Measurements from ENCODE around the gene SSB. TPM values are rescaled to one million over a fixed set of nuclear protein-coding genes. Genes with fewer than 3 reads are reported as not detected.
"Not testable (repeated sequence)": the region's sequence is repeated elsewhere in the genome, so short reads cannot be mapped to it uniquely, and the experiment has no call there.

The SSB gene
- total RNA-seq, 2 experiments from 2014 or later = 122 to 124 TPM

DNA sequence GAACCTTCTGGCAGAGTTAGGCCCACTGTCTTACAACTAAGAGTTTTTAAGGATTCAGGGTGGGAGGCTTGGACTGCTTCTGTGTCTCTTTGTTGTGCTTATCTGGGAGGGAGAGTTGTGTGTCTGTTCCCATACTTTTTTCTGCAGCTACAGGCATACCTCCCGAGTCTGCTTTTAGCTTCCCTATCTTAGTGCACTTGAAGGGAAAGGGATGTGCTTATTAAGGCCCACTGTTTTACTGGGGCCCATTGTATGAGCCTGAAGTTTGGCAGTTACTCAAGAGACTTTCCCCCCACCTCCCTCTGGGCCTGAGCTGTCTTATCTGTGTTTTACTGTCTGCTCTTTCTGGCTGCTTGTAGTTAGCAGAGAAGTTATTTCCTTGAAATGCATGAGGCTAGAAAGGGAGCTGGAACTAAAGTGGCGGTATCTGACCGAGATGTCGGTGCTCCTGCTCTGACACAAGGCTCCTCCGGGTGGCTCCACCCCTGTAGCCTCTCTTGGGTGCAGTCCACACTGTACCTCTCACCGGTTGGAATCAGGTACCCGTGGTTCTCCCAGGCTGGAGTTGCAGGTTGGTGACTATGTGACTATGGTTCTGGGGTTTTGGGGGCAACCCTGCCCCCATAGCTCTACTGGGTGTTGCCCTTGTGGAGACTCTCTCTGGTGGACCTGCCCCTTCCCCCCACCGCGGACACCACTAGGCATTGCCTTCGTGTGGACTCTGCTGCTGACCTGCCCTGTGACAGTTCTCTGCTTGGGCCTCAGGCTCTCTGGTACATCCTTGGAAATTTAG lies 41.5 kb downstream of the SSB start:
- no peak for DNase-seq
- Mint-ChIP-seq H3K27ac (no peak overlapping the region), H3K27me3 (no peaks in the 10 kb centered on the region), H3K9me3 (no peaks in the 10 kb centered on the region), H3K36me3 (peaks cover 19% of the 10 kb centered on the region), H3K4me3 (no peak overlapping the region), H3K4me1 (peaks cover 17% of the 10 kb centered on the region)

DNA sequence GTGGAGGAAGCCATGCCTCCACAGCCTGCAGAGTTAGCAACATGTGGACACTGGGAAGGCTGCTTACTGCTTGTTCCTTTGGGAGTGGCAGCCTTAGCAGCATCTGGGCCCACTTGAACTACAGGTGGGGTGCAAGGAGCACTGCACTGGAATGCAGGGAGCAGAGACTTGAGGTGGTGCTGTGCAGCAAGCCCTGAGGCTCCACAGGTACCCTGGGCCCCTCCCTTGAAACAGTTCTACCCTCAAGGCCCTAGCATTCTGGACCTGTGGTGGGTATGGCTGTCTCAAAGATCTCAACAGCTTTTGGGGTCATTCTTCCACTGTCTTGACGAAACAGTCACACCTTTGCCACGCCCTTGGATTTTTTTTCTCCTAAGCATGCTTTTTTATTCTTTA lies 42.1 kb downstream of the SSB start:
- Mint-ChIP-seq H3K27ac (no peak overlapping the region), H3K27me3 (no peaks in the 10 kb centered on the region), H3K4me1 (peaks cover 15% of the 10 kb centered on the region), H3K4me3 (no peak overlapping the region), H3K36me3 (peaks cover 19% of the 10 kb centered on the region), H3K9me3 (no peaks in the 10 kb centered on the region)
- DNase-seq = no peak

DNA sequence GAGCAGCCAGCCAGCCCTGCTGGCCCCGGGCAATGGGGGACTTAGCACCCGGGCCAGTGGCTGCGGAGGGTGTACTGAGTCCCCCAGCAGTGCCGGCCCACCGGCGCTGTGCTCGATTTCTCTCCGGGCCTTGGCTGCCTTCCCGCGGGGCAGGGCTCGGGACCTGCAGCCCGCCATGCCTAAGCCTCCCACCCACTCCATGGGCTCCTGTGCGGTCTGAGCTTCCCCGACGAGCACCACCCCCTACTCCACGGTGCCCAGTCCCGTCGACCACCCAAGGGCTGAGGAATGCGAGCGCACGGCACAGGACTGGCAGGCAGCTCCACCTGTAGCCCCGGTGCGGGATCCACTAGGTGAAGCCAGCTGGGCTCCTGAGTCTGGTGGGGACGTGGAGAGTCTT lies 43.0 kb downstream of the SSB start:
- not testable (repeated sequence) for DNase-seq, H3K4me3 Mint-ChIP-seq, H3K9me3 Mint-ChIP-seq, H3K27me3 Mint-ChIP-seq, H3K27ac Mint-ChIP-seq
- Mint-ChIP-seq H3K4me1 (peaks cover 18% of the 10 kb centered on the region), H3K36me3 (peaks cover 19% of the 10 kb centered on the region)

DNA sequence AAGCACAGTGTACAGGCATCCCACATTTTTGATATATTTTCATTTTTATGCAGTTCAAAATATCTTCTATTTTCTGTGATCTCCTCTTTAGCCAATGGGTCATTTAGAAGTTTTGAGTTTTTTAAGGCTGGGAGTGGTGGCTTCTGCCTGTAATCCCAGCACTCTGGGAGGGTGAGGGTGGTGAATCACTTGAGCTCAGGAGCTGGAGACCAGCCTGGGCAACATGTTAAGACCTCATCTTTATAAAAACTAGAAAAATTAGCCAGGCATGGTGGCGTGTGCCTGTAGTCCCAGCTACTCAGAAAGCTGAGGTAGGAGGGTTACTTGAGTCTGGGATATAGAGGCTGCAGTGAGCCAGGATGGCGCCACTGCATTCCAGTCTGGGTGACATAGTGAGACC lies 46.3 kb downstream of the SSB start:
- no peaks in the 10 kb centered on the region for H3K27me3 Mint-ChIP-seq
- DNase-seq = no peak
- H3K36me3 Mint-ChIP-seq = peaks cover 30% of the 10 kb centered on the region
- peaks cover 7% of the 10 kb centered on the region for H3K9me3 Mint-ChIP-seq
- no peak overlapping the region for H3K4me3 Mint-ChIP-seq
- H3K27ac Mint-ChIP-seq = no peak overlapping the region
- H3K4me1 Mint-ChIP-seq = peaks cover 24% of the 10 kb centered on the region

DNA sequence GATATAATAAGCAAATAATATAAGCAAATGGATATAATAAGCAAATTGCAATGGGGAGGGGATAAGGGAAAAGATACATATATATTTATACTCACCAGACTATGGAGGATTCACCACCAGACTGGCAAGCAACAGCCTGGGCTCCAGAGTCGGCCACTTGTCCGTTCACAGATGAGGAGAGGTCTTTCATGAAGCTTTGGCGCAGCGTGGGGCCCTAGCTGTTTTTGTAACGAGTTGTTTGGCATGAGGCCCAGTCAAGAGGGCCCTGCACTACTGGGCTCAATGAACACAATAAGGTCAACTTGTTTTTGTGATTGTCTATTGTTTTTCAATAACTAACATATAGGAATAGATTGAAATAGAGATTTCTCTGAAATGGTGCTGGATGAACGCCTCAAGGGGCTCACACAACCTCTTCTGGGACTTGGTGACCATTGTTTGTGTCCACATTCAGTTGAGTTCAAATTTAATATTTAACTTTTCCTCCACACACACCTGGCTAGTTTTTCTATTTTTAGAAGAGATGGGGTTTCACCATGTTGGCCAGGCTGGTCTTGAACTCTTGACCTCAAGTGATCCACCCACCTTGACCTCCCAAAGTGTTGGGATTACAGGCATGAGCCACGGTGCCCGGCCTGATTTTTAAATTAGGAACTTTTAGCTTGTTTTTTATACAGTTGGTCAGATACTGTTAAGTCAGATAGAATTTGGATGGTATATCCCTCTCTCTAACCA lies 50.5 kb downstream of the SSB start:
- peaks cover 31% of the 10 kb centered on the region for H3K4me1 Mint-ChIP-seq
- not testable (repeated sequence) for DNase-seq, H3K27ac Mint-ChIP-seq, H3K4me3 Mint-ChIP-seq, H3K27me3 Mint-ChIP-seq, H3K9me3 Mint-ChIP-seq
- H3K36me3 Mint-ChIP-seq = peaks cover 29% of the 10 kb centered on the region

DNA sequence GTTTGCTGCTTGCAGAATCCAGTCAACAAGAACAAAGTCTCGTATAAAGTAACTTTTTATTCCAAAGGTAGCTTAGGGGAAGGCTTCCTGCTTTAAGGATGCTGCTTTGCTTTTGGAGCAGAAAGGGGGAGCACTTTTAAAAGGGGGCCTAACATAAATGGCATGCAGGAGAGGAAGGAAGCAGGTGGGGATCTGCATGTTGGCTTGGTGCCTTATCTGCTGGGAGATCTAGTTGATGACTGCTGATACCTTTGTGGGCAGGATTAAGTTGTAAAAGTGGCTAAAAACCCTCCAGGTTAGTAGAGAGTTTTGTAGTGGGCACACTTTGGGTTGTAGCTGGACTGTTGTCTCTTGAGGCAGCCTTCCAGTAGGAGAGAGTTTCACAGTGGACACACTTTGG lies 51.0 kb downstream of the SSB start:
- peaks cover 27% of the 10 kb centered on the region for H3K4me1 Mint-ChIP-seq
- no peak overlapping the region for H3K4me3 Mint-ChIP-seq
- no peak overlapping the region for H3K27ac Mint-ChIP-seq
- DNase-seq = no peak
- H3K9me3 Mint-ChIP-seq = peaks cover 7% of the 10 kb centered on the region
- H3K27me3 Mint-ChIP-seq = no peaks in the 10 kb centered on the region
- H3K36me3 Mint-ChIP-seq = peaks cover 28% of the 10 kb centered on the region

DNA sequence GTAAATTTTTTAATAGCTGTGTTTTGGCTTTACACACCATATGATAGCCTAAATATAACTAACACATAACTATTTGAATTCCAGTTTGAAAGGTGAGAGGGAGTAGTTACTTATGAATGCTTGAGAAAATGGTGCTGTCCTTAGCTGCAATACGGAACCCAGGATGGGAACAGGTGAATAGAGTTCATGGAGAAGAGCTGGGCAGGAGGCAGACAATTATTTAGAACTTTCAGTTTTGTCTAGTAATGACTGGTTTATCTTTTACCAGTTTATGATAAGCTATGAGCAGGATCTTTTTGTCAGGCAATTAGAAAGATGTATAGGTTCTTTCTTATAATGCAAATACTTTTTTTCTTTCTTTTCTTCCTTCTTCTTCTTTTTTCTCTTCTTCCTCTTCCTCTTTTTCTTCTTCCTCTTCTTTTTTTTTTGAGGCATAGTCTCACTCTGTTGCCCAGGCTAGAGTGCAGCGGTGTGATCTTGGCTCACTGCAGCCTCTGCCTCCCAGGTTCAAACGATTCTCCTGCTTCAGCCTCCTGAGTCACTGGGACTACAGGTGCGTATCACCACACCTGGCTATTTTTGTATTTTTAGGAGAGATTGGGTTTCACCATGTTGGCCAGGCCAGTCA lies 54.5 kb downstream of the SSB start:
- H3K27ac Mint-ChIP-seq = no peak overlapping the region
- peaks cover 33% of the 10 kb centered on the region for H3K36me3 Mint-ChIP-seq
- no peaks in the 10 kb centered on the region for H3K27me3 Mint-ChIP-seq

DNA sequence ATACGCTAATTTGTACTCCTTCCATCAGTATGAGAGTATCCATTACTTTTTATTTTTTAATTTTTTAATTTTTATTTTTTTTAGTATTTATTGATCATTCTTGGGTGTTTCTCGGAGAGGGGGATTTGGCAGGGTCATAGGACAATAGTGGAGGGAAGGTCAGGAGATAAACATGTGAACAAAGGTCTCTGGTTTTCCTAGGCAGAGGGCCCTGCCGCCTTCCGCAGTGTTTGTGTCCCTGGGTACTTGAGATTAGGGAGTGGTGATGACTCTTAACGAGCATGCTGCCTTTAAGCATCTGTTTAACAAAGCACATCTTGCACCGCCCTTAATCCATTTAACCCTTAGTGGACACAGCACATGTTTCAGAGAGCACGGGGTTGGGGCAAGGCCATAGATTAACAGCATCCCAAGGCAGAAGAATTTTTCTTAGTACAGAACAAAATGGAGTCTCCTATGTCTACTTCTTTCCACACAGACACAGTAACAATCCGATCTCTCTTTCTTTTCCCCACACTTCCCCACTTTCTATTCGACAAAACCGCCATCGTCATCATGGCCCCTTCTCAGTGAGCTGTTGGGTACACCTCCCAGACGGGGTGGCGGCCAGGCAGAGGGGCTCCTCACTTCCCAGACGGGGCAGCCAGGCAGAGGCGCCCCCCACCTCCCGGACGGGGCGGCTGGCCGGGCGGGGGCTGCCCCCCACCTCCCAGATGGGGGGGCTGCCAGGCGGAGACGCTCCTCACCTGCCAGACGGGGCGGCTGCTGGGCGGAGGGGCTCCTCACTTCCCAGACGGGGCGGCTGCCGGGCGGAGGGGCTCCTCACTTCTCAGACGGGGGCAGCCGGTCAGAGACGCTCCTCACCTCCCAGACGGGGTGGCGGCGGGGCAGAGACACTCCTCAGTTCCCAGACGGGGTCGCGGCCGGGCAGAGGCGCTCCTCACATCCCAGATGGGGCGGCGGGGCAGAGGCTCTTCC lies 56.9 kb downstream of the SSB start:
- H3K4me3 Mint-ChIP-seq, H3K9me3 Mint-ChIP-seq, DNase-seq, H3K27me3 Mint-ChIP-seq, H3K4me1 Mint-ChIP-seq, H3K27ac Mint-ChIP-seq: not testable (repeated sequence)
- peaks cover 19% of the 10 kb centered on the region for H3K36me3 Mint-ChIP-seq

More for the DNA sequence above, 54.5 kb downstream of the SSB start:
- no peak overlapping the region for H3K4me3 Mint-ChIP-seq
- peaks cover 12% of the 10 kb centered on the region for H3K4me1 Mint-ChIP-seq
- H3K9me3 Mint-ChIP-seq = peaks cover 7% of the 10 kb centered on the region
- no peak for DNase-seq

DNA sequence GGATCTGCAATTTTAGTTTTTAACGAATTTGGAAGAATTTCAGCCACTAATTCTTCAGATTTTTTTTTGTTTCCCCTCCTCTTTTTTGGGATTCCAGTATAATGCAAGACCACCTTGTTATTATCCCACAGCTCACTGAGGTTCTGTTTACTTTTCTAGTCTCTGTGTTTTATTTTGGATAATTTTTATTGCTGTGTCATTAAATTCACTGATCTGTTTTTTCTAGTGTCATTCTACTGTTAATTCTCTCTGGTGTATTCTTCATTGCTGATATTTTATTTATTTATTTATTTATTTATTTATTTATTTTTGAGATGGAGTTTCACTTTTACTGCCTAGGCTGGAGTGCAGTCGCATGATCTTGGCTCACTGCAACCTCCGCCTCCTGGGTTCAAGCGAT lies 60.8 kb downstream of the SSB start:
- no peak overlapping the region for H3K4me3 Mint-ChIP-seq
- no peaks in the 10 kb centered on the region for H3K27me3 Mint-ChIP-seq
- H3K4me1 Mint-ChIP-seq = peaks cover 8% of the 10 kb centered on the region
- no peak for DNase-seq
- H3K27ac Mint-ChIP-seq = no peak overlapping the region
- H3K9me3 Mint-ChIP-seq = no peaks in the 10 kb centered on the region
- peaks cover 15% of the 10 kb centered on the region for H3K36me3 Mint-ChIP-seq

DNA sequence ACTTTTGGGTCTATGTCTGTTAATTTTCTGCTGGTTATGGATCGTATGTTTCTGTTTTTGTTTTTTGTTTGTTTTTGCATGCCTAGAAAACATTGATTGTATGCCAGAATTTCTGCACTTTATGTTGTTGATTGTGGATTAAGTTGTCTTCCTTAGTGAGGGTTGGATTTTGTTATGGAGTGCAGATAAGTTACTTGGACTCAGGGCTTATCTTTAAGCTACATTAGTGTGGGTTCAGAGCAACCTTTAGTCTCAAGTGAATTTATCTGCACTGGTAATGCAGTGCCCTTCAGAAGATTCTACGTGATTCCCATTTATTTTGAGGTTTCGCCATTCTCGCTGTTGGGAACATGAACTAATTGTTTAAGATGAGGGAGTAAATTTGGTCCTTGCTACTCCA lies 61.5 kb downstream of the SSB start:
- Mint-ChIP-seq H3K36me3 (peaks cover 15% of the 10 kb centered on the region), H3K4me1 (peaks cover 8% of the 10 kb centered on the region), H3K27ac (no peak overlapping the region), H3K27me3 (no peaks in the 10 kb centered on the region), H3K9me3 (no peaks in the 10 kb centered on the region), H3K4me3 (no peak overlapping the region)
- no peak for DNase-seq

Other genes with a start within 250 kb of the SSB start
- gene FASTKD1, start 225.0 kb upstream of the SSB start, total RNA-seq = 10 to 100 TPM; 57.5 to 58.2 TPM
- gene PPIG, start 214.5 kb upstream of the SSB start, total RNA-seq = 10 to 100 TPM; 67.3 to 72.6 TPM
- gene CFAP210, start 104.5 kb upstream of the SSB start, total RNA-seq = not detected
- 1 to 10 TPM; 3.4 to 4.1 TPM for gene PHOSPHO2, start 104.4 kb upstream of the SSB start, total RNA-seq
- gene KLHL23, start 65.0 kb upstream of the SSB start, total RNA-seq = 10 to 100 TPM; 15.9 to 16.3 TPM
- 100 to 1,000 TPM; 115 TPM for gene METTL5, start 26.0 kb downstream of the SSB start, total RNA-seq
- gene UBR3, start 28.6 kb downstream of the SSB start, total RNA-seq = 10 to 100 TPM; 15.1 to 17.7 TPM

All from activated naive CD8-positive, alpha-beta T cell treated with anti-CD3 and anti-CD28 coated beads for 36 hours (primary cell).